Lower lobe of right lung (tissue), 2 donors: Measurements from ENCODE around the gene FBXO17. TPM values are rescaled to one million over a fixed set of nuclear protein-coding genes. Genes with fewer than 3 reads are reported as not detected.
A peak's percentile ranks its signal among the peaks of the same experiment; 100 is the strongest.

ENCODE experiments used
- ATAC-seq, 2 donors: fragments of 200-7000 bp; cut with Tn5 transposase; one replicate each; pipeline ENCODE4 v1.9.1; 2020 to 2022; ENCODE audit warnings: mild to moderate bottlenecking in 2 of 2, moderate library complexity in 2 of 2
- DNase-seq: peaks from one replicate; pipeline ENCODE4 v3.0.0-alpha.2; 2020
- H3K27ac ChIP-seq: fragments of 200-600 bp; one replicate; pipeline ENCODE4 v1.8.0; 2022
- H3K27me3 ChIP-seq: fragments of 200-600 bp; one replicate; pipeline ENCODE4 v1.8.0; 2022; ENCODE audit warnings: low read depth
- H3K36me3 ChIP-seq: fragments of 200-600 bp; one replicate; pipeline ENCODE4 v1.8.0; 2022; ENCODE audit warnings: mild to moderate bottlenecking
- H3K4me1 ChIP-seq: fragments of 200-600 bp; one replicate; pipeline ENCODE4 v1.8.0; 2022
- H3K4me3 ChIP-seq: fragments of 200-600 bp; one replicate; pipeline ENCODE4 v1.8.0; 2022; ENCODE audit warnings: mild to moderate bottlenecking
- H3K9me3 ChIP-seq: fragments of 200-600 bp; one replicate; pipeline ENCODE4 v1.8.0; 2022
- CTCF ChIP-seq: fragments of 200-600 bp; IDR thresholded peaks from one replicate; pipeline ENCODE4 v1.8.0; 2022; ENCODE audit warnings: antibody characterized with exemption, mild to moderate bottlenecking
- intact Hi-C: fragments of 100-400 bp; cut with DNase I; formaldehyde crosslinking; loops from one replicate; pipeline ENCODE4 v1.11.0; 2022
- total RNA-seq: library from RNA; stranded (reverse); fragmentation: NEBNext Ultra II Directional; extraction: Animal tissue kit (Norgen Biotek cat#: 25700); gene quantifications from one replicate; pipeline ENCODE4 v1.2.1, GENCODE V29; 2021
- donor health status: DM: no; HTN: yes; CAD: no; lungs with severe emphysema.

Gene FBXO17
- total RNA-seq, 1 donor from 2014 or later, result 10.5 TPM

GRCh38 chr19:38978326-38978689, 2.8 kb upstream of the FBXO17 start:
- intact Hi-C loops, result no loop called here
- TF ChIP-seq CTCF, result no peak
- no peaks in the 10 kb centered on the region for H3K36me3 ChIP-seq
- no peak for ATAC-seq
- H3K4me3 ChIP-seq, result no peak overlapping the region
- H3K27ac ChIP-seq, result no peak overlapping the region
- peaks cover 18% of the 10 kb centered on the region for H3K4me1 ChIP-seq
- H3K27me3 ChIP-seq, result peaks cover 15% of the 10 kb centered on the region
- no peaks in the 10 kb centered on the region for H3K9me3 ChIP-seq
- no peak for DNase-seq

GRCh38 chr19:38977445-38978325, 2.1 kb upstream of the FBXO17 start:
- TF ChIP-seq CTCF, result no peak
- intact Hi-C loops, result no loop called here
- peaks cover 15% of the 10 kb centered on the region for H3K27me3 ChIP-seq
- peaks cover 18% of the 10 kb centered on the region for H3K4me1 ChIP-seq
- no peaks in the 10 kb centered on the region for H3K9me3 ChIP-seq
- H3K36me3 ChIP-seq, result no peaks in the 10 kb centered on the region
- no peak overlapping the region for H3K27ac ChIP-seq
- ATAC-seq (no peak), DNase-seq (no peak)
- no peak overlapping the region for H3K4me3 ChIP-seq

- ATAC-seq (peak in 1 of 2 donors; percentile 40), DNase-seq (no peak)
- peak overlapping the region; percentile 68 for H3K4me3 ChIP-seq
- TF ChIP-seq CTCF, result no peak
- no peaks in the 10 kb centered on the region for H3K9me3 ChIP-seq
- no peaks in the 10 kb centered on the region for H3K36me3 ChIP-seq
- intact Hi-C loops, result no loop called here
- H3K27ac ChIP-seq, result peak overlapping the region; percentile 77
- H3K4me1 ChIP-seq, result peaks cover 18% of the 10 kb centered on the region
- peaks cover 15% of the 10 kb centered on the region for H3K27me3 ChIP-seq
Observed at GRCh38 chr19:38975861-38976271, 324 bp upstream of the FBXO17 start.

GRCh38 chr19:38974624-38975213, 823 bp downstream of the FBXO17 start:
- H3K27ac ChIP-seq, result peak overlapping the region; percentile 77
- H3K36me3 ChIP-seq, result no peaks in the 10 kb centered on the region
- intact Hi-C loops, result no loop called here
- TF ChIP-seq CTCF, result no peak
- ATAC-seq (no peak), DNase-seq (no peak)
- H3K9me3 ChIP-seq, result no peaks in the 10 kb centered on the region
- peaks cover 15% of the 10 kb centered on the region for H3K27me3 ChIP-seq
- peak overlapping the region; percentile 68 for H3K4me3 ChIP-seq
- peaks cover 18% of the 10 kb centered on the region for H3K4me1 ChIP-seq

- Histone ChIP-seq H3K9me3 (no peaks in the 10 kb centered on the region), H3K27me3 (peaks cover 12% of the 10 kb centered on the region), H3K36me3 (no peaks in the 10 kb centered on the region), H3K27ac (no peak overlapping the region), H3K4me1 (peaks cover 13% of the 10 kb centered on the region), H3K4me3 (no peak overlapping the region)
- TF ChIP-seq CTCF, result no peak
- intact Hi-C loops, result no loop called here
- ATAC-seq (no peak), DNase-seq (no peak)
Observed at GRCh38 chr19:38971672-38972071, 3.9 kb downstream of the FBXO17 start.
